DOHH2 (cell line): ENCODE data around the gene CACNA2D3.

Source experiments
- CTCF ChIP-seq: fragments of 200-600 bp; sonication (generic); IDR thresholded peaks from one replicate; pipeline ENCODE4 v1.5.1; 2014; ENCODE audit warnings: antibody characterized with exemption, mild to moderate bottlenecking, low read depth, low read length; ENCODE audit not compliant: poor library complexity, severe bottlenecking
- EZH2phosphoT487 ChIP-seq: fragments of 200-600 bp; sonication (generic); IDR thresholded peaks from 2 replicates; pipeline ENCODE4 v1.6.1; 2017; ENCODE audit warnings: borderline replicate concordance, mild to moderate bottlenecking, antibody characterized with exemption, low read length, moderate library complexity, mixed read lengths

- TF ChIP-seq CTCF: no peak
- no peak for TF ChIP-seq EZH2phosphoT487
Measured at GRCh38 chr3:54875596-54876268, 753.4 kb downstream of the CACNA2D3 start.
